ENCODE results near the gene PSMC3.

GRCh38 chr11:47373876-47374719, 52.1 kb downstream of the PSMC3 start:
- TF ChIP-seq CTCF (IDR thresholded peaks at IDR 0.05) = peak; percentile 98
- no peak for TF ChIP-seq TCF7L2 (IDR thresholded peaks at IDR 0.05; ENCODE audit: low read depth, low read length)
